ENCODE data around the gene ATP8B1.

The ATP8B1 gene

DNA sequence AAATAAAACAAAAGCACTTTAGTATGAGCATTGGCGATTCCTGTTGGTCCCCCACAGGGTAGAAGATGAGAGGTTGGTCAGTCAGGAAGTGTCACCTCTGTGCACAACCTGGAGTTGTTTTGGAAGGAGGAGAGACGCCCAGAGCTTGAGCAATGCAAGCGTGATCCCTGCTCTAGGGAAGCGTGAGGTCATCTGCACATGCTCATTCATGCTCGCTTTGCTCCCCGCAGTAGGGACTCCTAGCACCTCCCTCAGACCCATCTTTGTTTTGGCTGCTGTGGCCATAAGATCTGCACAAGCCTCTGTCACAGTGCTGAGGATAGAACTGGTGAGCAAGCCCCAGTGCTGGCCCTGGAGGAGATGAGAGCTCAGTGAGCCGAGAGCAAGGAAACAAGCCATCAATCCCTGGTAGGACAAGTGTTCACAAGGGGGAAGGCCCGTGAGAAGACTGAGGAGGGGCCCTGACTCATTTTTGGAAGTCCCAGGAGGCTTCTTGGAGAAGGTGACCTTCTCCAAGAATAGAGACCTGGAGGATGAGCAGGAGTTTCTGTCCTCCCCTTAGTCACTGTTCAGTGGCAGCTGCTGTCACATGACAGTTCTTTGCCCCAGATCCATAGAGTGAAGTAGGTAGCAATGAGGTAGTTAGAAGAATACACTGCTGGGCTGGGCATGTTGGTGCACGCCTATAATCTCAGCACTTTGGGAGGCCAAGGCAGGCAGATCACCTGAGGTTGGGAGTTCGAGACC lies 13.3 kb upstream of the ATP8B1 start:
- no peak for DNase-seq

DNA sequence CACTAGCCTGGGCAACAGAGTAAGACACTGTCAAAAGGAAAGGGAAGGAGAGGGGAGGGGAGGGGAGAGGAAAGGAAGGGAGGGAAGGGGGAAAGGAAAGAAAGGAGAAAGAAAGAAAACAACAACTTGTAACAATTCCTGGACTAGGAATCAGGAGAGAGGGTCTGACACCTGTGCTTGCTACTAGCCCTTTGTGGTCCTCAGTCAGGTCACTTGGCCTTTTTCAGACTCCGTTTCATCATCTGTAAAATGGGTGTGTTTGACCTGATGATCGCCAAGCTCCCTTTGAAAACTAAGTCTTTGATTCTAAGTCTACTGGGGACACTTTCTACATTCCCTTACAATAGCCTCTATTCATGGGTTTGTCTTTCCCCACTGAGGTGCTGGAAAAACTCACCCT lies 11.4 kb upstream of the ATP8B1 start:
- no peak for DNase-seq

DNA sequence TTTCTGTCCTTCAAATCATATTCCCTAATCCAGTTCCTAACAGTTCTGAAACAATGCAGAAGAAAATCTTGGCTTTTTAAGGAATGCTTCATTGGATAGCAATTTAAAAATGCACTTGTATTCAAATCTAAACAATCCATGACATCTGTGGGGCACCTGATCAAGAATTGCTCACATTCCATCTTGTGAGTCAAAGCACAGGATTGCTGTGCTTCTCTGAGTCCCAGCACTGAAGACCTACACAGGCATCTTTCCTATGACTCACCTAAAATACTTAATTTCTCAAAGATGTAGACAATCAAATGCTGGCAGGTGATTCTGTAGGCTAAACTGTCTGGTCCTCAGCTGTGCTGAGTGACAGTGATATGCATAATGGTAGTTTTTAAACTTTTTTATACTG lies 10.1 kb upstream of the ATP8B1 start:
- no peak for DNase-seq

DNA sequence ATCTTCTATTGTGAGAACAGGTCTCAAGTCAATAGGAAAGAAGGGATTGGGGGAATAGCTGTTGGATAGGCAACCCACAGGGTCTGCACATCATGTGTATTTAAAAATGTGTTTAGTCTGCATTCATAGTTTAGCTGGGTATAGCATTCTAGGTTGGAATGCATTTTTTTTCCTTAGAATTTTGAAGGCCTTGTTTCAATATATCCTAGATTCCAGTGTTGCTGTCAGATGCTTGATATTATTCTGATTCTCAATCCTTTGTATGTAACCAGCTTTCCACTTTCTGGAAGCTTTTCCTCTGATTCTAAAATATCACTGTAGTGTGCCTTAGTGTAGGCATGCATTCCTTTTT lies 9.0 kb upstream of the ATP8B1 start:
- no peak for DNase-seq

DNA sequence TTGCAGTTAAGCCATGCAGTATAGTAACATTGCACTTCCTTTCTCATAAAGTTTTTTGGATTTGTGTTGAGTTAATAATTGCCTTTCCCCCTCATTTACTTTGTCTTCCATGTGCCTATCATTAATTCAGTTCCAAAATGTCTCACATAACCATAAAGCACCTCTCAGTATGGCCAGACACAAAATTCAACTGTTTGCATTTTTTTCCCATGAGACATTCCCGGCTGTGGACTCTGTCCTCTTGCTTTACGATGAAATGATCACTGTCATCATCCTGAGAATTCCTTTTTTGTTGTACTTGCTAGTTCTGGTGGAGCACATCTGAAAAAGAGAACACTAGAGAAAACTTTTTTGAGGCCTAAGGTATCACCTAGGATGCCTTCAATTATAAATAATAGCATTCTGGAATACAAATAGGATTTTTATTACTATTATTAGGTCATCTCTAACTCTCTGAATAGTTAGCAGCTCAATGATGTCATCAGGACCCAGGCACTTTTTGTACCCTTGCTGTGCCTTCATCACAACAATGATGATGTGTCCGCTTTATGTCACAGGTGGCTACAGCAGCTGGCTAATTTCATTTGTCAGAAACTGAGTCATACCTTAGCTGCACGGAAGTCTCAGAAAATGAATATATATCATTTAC lies 8.5 kb upstream of the ATP8B1 start:
- DNase-seq: no peak

DNA sequence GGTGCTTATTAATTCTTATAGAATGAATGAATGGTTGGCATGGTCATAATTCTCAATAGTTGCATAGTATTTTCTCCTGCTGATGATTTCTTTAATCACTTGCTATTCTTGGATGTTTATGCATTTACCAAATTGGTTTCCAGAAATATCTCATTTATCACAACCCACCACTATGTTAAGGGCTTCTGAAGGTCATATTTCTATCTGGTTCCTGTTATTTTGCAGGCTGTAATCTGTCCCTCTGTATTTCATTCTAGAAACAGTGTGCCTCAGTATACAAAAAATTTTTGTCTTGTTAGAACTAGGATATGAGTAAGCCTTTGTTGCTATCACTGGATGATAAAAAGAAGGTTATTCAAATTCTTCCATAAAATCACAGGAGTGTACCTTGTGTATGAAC lies 6.1 kb upstream of the ATP8B1 start:
- no peak for DNase-seq

DNA sequence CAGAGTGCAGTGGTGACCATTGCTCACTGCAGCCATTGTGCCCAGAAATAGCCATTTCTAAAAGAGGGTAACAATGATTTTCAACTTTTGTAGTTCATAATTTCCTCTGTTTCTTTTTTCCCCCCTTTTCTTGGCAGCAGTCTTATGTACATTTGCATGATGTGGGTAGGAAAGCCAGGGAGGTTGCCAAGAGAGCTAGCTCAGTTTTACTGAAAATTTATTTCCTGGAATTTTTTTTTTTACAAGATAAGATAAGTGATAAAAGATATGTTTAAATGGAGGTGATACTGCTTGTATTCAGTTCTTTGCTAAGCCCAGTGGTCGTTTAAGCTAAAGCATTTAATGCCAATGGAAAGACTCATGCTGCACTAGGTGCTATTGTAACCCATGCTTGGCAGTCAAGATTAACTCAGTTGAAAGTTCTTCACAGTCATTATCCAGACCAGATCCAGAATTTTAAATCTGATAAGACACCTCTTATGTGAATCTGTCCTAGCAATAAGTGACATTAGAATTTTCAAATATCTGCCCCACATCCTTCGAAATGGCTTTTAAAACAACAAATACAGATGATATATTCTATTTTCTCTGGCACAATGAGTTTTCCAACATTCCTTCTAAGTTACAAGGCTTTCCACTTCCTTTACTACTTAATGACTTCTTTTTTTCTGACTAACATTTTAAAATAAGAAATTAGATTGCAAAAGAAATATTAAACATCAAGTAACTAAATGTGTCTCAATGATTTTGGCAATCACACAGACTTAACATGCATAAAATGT lies 4.4 kb upstream of the ATP8B1 start:
- DNase-seq: no peak

DNA sequence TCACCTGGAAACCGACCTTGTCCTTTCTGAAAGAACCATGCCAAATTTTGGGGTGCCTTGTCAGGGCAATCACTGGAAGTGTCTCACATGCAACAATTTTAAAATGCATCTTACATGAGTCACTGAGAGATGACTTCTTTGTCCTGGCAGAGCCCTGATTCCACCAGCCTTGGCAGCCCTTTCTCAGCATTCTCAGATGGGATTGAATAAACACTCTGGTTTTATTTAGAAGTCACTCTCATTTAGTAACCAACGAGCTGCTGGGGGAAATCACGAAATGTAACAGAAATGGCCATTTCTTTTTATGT lies 3.8 kb upstream of the ATP8B1 start:
- no peak for DNase-seq

DNA sequence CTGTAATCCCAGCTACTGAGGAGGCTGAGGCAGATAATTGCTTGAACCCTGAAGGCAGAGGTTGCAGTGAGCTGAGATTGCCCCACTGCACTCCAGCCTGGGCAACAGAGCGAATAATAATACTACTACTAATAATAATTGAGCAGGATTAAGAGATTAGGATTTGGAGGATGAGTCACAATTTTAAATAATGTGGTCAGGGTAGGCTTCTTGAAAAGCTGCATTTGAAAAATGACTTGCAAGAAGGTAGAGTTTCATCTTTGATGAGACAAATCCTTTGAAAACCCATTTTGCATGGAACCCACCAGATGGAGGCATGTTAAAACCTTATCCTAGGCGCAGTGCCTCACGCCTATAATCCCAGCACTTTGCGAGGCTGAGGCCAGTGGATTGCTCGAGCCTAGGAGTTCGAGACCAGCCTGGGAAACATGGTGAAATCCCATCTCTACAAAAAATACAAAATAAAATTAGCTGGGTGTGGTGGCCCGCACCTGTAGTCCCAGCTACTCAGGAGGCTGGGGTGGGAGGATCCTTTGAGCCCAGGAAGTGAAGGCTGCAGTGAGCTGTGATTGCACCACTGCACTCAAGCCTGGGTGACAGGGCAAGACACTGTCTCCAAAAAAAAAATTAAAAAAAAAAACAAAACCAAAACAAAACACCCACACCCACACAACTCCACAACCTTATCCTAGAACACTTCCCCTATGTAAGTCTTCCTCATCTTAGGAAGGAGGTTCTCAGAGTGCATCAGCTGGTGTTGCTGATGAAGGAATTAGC lies 3.3 kb upstream of the ATP8B1 start:
- no peak for DNase-seq

DNA sequence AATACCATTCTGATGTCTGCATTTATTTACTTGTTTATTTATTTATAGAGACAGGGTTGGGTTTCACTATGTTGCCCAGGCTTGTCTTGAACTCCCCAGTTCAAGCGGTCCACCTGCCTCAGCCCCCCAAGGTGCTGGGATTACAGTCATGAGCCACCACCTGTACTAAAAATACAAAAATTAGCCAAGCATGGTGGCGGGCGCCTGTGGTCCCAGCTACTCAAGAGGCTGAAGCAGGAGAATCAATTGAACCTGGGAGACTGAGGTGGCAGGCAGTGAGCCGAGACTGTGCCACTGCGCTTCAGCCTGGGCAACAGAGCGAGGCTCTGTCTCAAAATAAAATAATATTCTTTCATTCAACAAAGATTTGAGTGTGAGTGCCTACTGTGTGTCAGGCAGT lies 2.0 kb upstream of the ATP8B1 start:
- no peak for DNase-seq

DNA sequence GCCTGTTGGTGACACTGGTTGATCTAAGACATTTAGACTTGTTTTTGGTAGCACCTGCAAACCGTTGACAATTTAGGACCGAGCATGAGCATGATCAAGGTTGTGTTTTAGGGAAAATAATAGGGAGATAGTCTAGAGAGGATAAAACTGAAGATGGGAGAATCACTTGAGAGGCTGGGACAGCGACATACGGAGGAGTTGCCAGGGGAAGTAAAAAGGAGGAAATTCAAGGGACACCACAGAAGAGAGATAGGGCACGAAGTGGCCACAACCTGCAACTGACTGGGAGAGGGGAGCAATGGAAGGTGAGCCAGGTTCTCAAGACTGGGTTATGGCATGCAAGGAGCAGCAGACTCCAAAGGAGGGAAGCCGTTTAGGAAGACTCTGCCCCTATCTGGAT lies 1.4 kb upstream of the ATP8B1 start:
- DNase-seq: no peak

DNA sequence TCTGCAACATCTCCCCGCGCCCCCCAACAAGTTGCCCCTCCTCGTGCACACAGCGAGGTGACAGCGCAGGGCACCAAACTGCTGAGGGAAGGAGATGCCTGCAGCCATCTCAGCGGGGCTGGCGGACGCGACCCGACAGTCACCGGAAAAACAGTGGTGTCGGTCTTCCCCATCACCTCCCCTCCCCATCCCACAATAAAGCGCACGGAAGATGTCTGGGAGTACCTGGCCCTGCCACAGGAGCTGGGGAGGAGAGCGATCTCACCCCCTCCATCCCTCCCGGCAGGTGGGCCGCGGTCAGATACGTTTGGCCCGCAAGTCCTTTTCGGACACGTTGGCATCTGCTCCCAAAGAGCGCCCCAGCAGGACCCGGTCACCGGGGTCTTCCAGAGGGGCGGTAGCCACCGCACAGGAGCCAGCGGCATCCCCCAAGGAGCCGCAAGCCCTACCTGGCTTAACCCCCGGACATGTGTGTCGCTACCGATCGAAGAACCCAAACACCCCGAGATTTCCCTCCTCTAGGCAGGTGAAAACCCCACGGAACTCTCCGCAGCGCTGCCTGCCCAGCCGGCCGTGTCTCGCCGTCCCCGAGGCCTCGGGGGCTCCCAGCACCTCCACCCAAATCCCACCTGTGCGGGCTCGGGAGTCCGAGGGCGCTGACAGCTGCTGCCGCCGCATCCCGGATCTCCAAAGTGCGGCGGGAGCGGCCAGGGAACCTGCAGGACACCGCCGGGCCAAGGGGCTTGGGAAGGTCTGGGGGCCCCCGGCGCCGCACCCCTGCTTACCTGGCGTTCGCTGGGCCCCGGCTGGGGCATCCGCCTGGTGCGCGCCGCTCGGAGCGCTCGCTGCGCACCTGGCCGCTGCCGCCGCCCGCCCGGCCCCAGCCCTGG lies 657 bp downstream of the ATP8B1 start:
- no peak for DNase-seq

DNA sequence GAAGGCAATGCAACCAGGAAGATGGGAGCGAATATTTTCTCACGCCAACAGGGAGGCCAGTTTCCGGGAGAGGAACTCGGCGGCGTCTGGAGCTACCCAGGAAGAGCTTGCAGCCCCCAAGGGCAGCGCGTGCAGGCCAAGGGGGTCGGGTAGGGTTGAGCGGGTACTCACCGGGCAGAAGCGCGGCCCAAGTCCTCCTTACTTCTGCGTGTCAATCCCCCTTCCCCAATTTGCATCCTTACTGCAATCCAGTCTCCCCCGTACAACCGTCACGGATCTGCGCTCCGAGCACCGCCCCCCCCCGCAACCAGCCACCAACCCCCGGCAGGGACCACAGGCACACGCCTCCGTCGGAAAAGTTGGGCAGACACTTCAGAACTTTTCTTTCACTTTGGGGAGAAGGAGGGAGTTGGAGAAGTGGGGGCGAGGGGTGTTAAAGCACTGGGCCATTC lies 1.3 kb downstream of the ATP8B1 start:
- no peak for DNase-seq

DNA sequence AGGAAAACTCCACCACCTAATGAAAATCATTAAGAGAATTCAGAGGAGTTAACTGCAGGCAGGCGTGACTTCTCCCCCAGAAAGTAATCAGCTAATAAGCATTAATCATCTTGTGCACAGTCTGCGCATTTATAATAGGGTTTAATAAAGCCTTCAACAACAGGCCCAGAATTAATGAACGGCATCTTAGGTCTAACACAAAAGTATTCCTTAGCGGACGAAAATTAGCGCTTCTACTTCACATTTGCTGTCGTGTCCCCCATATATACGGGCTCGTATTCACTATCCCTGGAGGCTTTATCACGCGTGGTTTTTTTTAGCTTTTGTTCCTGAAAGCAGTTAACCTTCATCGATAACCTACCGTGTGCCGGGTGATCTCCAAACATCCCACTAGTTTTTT lies 1.8 kb downstream of the ATP8B1 start:
- DNase-seq: no peak

DNA sequence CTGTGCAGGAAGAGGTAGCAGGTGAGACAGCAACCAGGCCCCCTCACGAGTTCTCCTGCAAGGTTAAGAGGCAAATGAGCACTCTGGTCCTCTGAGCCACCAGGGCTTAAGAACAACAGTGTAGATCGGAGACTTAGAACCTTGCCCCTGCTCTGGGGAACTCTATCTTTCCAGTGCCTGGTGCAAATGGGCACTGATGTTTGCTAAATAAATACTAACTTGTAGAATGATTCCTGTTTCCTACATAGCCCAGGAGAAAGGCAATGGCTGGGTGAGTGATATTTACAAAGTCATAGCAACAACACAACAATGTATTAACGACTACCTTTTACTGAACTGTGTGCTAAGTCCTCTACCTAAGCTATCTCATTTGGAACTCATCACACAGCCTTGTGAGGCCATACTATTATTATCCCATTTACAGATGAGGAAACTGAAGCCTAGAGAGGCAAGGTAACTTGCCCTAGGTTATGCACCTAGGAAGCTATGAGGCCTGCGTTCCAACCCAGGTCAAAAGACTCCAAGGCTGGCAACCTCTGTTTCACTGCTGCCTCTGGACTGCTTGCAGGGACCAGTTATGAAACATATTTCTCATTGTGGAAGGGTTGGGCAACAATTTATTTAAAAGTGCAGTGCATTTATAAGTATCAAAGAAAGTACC lies 4.3 kb downstream of the ATP8B1 start:
- no peak for DNase-seq

DNA sequence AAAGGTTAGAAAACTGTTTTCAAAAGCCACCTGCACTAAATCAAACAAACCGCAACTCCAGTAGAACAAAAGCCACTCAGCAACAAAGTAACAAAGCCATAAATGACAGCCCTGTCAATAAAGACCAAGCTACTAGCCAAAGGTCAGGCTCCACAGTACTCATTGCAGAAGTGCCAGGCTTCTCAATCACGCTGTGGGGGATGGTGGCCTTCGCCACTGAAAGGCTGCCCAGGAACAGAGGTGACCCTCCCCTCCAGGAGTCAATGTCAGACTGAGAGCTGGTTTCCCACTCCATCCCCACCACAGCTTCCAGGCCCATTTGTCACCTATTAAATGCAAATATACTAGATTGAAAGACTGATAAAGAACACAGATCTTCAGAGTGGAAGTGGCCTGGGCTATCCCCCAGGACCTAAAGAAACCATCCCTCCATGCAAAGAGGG lies 5.9 kb downstream of the ATP8B1 start:
- DNase-seq: no peak

DNA sequence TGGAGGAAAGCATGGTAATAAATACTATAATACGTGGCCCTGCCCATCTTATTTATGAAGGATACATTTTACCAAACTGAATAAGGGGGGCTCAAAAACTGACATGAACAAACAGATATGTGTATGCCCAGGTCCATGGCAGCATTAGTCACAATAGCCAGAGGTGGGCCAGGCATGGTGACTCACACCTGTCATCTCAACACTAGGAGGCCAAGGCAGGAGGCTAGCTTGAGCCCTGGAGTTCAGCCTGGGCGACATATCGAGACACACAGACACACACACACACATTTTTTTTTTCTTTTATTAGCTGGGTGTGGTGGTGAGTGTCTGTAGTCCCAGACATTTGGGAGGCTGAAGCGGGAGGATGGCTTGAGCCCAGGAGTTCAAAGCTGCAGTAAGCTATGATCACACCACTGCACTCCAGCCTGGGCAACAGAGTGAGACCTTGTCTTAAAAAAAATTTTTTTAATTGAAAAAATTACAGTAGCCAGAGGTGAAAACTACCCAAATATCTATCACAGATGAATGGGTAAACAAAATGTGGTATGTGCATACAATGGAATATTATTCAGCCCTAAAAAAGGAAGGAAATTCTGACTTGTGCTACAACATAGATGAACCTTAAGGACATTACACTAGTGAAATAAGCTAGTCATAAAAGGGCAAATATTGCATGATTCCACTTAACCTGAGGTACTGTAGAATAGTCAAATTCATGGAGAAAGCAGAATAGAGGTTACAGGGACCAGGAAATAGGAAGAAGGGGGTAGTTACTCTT lies 8.0 kb downstream of the ATP8B1 start:
- no peak for DNase-seq

DNA sequence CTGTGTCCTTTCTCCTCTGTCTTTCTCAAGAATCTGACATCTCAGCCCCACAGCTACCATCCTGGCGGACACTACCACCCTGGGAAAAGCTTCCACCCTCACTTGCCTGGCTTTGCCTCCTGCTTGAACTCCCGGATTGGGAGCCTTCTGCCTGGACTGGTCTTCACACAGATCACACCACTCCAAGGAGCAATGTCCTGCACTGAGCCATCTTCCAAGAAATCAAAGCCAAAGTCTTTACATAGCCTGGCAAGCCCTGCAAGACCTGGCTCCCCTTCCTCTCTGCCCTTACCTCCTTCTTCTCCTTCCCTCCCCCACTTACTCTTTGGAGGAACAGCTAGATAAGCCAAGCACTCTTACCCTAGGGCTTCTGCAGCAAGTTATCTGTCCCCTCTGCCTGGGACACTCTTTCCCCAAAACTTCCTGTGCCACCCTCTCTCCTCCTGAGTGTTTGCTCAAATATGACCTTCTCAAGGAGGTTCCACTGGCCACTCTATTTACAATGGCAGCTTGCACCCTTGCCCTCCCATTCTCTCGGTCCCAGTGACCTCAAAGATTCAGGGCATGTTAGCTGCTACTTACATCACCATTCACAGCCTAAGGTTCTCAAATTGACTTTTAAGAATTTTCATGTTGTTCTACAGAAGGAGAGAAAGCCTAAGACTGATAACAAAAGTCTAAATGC lies 9.7 kb downstream of the ATP8B1 start:
- DNase-seq: no peak

DNA sequence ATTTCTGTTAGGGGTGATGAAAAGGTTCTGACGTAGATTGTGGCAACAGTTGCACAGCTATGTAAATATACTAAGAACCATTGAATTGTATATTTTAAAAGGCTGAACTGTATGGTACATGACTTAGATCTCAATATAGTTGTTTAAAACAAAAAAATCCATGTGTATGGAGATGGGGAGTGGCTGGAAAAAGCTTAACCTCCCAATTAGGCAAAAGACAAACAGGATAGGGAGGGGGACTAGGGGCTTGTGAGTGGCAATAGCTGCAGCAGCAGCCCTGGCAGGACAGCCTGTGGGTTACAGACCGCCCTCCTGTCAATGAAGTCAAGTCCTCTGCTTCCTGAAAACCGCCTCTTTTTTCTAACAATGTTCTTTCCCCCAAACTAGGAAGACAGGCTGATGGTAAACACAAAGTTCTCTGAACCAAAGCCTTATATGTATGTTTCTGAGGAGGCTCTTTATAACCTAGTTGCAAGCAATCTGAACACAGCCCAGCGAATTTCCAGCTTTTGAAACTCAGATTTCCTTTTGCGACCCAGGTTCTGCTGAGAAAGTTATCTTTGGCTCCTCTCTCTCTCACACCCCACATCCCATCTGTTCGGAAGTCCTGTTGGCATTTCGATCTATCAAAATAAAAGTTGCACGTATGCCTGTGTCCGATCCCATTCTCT lies 10.3 kb downstream of the ATP8B1 start:
- DNase-seq: no peak

DNA sequence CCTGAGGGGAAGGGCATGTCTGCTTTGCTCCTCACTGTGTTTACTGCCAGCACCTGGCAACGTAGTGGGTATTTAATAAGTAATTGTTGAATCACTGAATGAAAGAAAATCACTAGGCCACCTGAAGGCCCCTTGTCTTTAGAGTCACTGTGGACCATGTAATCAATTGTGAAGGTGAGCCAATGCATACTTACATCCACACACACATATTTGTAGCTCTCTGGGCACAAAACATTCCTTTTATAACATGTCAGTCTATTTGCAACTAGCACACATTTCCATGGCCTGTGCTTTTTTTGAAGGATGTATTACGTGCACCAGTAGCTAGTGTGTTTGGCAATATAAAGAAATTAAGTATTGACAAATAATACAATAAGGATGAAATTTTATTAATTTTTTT lies 11.2 kb downstream of the ATP8B1 start:
- no peak for DNase-seq

Measured in cortex of kidney (tissue), 1 donor.